Activated T-helper 1 cell treated with anti-CD3 and anti-CD28 coated beads, Interleukin-12 subunit alpha, Interleukin-12 subunit beta, Interleukin-2, Interleukin-4 antibody, amounts not matched to agents 30 ng/mL and 10 ng/mL and 1 ng/mL, durations not matched to agents 14 hours and 24 hours and 36 hours (primary cell): Measurements from ENCODE around the gene SHISA3. TPM values are rescaled to one million over a fixed set of nuclear protein-coding genes. Genes with fewer than 3 reads are reported as not detected.

Source experiments
- DNase-seq: peaks from one replicate; pipeline ENCODE4 v3.0.0; 2021; ENCODE audit warnings: low spot score
- H3K27ac Mint-ChIP-seq: one replicate; pipeline ENCODE4 v1.8.0; 2021; ENCODE audit warnings: mild to moderate bottlenecking, mixed read lengths
- H3K27me3 Mint-ChIP-seq: one replicate; pipeline ENCODE4 v1.8.0; 2022; ENCODE audit warnings: mild to moderate bottlenecking, moderate library complexity, mixed read lengths; ENCODE audit not compliant: insufficient read depth
- H3K36me3 Mint-ChIP-seq: one replicate; pipeline ENCODE4 v1.8.0; 2021; ENCODE audit warnings: low read depth, mixed read lengths
- H3K4me1 Mint-ChIP-seq: one replicate; pipeline ENCODE4 v1.8.0; 2021; ENCODE audit warnings: low read depth, mixed read lengths
- H3K4me3 Mint-ChIP-seq: one replicate; pipeline ENCODE4 v1.8.0; 2021; ENCODE audit warnings: mild to moderate bottlenecking, moderate library complexity, mixed read lengths
- H3K9me3 Mint-ChIP-seq: one replicate; pipeline ENCODE4 v1.8.0; 2021; ENCODE audit warnings: mixed read lengths
- intact Hi-C: fragments of 100-400 bp; cut with micrococcal nuclease; formaldehyde crosslinking; loops from one replicate; pipeline ENCODE4 v1.15.1; 2024
- total RNA-seq: library from RNA; stranded (reverse); gene quantifications from 2 replicates; pipeline ENCODE4 v1.2.3, GENCODE V29; 2022

SHISA3 gene
- total RNA-seq, 1 donor from 2014 or later = not detected

DNA sequence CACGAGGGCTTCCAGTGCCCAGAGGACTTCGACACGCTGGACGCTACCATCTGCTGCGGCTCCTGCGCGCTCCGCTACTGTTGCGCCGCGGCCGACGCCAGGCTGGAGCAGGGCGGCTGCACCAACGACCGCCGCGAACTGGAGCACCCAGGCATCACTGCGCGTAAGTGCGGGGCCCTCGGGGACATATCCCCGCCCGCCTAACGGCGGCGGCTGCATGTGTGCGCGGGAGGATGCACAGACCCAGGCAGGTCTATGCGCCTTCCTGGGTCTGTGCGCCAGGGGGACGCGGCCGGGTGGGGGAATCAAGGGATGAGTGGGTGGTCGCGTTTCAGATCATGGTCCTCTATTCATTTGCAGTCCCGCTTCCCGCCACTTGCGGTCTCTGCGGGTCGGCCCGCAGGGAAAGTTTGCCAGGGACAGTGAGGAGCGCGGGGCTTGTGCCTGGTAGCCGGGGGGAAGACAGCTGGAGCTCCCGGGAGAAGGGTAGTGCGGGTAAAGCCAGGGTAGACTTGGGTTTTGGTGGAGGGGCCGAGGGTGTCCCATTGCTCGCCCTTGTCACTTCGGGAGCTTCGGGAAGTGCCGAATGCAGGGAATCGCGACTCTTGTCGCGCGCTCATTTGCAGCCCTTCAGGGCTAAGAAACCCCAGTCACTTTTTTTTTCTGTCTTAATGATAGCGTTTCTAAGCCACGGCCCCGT lies 1.0 kb downstream of the SHISA3 start:
- no peak for DNase-seq
- no peaks in the 10 kb centered on the region for H3K9me3 Mint-ChIP-seq
- peak overlapping the region; percentile 73 for H3K4me3 Mint-ChIP-seq
- intact Hi-C loops = loop anchor here (5.0 kb wide), 1 partner anchor 521 kb away; no protein-coding TSS in a partner anchor
- peaks cover 17% of the 10 kb centered on the region for H3K4me1 Mint-ChIP-seq
- H3K36me3 Mint-ChIP-seq = no peaks in the 10 kb centered on the region
- peaks cover 57% of the 10 kb centered on the region for H3K27me3 Mint-ChIP-seq
- H3K27ac Mint-ChIP-seq = no peak overlapping the region

DNA sequence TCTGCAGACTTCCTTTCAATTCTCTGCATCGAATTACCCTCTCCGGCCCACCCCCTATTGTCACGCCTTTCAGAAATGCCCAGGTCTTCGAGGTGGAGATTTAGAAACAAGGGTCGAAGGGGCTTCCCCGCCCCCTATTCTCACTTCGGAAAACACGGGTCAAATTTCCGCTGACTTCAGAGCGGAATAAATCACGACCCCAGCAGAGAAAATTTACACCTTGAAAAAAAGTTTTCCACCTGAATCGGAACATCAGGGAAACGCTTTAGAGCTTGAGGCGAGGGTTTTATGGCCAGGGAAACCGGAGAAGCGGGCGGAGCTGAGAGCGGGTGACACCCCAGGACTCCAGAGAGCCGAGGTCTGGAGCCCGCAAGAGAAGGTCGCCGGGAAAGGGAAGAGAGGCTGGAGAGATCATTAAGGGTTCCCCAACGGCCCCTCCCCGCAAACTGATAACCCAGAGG lies 1.6 kb downstream of the SHISA3 start:
- Mint-ChIP-seq H3K27ac (no peak overlapping the region), H3K4me1 (peaks cover 17% of the 10 kb centered on the region), H3K36me3 (no peaks in the 10 kb centered on the region), H3K27me3 (peaks cover 57% of the 10 kb centered on the region), H3K4me3 (peak overlapping the region; percentile 73), H3K9me3 (no peaks in the 10 kb centered on the region)
- intact Hi-C loops = loop anchor here (5.0 kb wide), 1 partner anchor 522 kb away; no protein-coding TSS in a partner anchor
- DNase-seq = no peak

DNA sequence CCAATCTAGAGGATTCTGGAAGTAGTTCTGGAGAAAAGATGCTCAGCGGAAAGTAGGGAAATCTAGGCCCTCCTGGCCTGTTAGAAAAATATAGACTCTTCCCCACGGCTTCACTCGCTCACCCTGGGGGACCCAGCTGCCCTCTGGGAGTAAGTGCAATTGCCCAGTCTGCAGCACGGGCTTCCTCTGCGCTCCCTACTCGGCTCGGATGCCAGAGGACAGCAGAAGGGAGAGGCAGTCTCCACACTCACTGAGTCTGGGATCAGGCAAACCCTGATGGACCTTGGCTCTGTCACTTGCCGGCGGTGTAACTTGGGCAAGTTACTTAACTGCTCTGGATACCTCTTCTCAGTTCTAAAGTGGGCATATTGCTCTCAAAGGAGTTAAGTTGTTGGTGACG lies 2.1 kb downstream of the SHISA3 start:
- no peaks in the 10 kb centered on the region for H3K36me3 Mint-ChIP-seq
- peak overlapping the region; percentile 73 for H3K4me3 Mint-ChIP-seq
- H3K27ac Mint-ChIP-seq = no peak overlapping the region
- no peaks in the 10 kb centered on the region for H3K9me3 Mint-ChIP-seq
- intact Hi-C loops = loop anchor here (5.0 kb wide), 1 partner anchor 522 kb away; no protein-coding TSS in a partner anchor
- peaks cover 17% of the 10 kb centered on the region for H3K4me1 Mint-ChIP-seq
- DNase-seq = no peak
- peaks cover 57% of the 10 kb centered on the region for H3K27me3 Mint-ChIP-seq

DNA sequence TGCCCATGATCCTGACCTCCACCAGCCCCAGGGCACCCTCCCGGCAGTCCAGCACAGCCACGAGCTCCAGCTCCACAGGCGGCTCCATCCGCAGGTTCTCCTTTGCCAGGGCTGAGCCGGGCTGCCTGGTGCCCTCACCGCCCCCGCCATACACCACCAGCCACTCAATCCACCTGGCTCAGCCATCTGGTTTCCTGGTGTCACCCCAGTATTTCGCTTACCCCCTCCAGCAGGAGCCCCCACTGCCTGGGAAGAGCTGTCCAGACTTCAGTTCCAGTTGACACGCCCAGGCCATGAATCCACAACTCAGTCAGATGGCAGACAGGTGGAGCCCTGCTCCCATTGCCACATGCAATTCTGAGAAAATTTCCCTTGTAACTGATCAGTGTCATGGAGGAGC lies 3.9 kb downstream of the SHISA3 start:
- H3K27ac Mint-ChIP-seq = no peak overlapping the region
- H3K36me3 Mint-ChIP-seq = no peaks in the 10 kb centered on the region
- DNase-seq = no peak
- no peaks in the 10 kb centered on the region for H3K9me3 Mint-ChIP-seq
- peaks cover 48% of the 10 kb centered on the region for H3K27me3 Mint-ChIP-seq
- intact Hi-C loops = no loop called here
- no peak overlapping the region for H3K4me3 Mint-ChIP-seq
- peaks cover 17% of the 10 kb centered on the region for H3K4me1 Mint-ChIP-seq

DNA sequence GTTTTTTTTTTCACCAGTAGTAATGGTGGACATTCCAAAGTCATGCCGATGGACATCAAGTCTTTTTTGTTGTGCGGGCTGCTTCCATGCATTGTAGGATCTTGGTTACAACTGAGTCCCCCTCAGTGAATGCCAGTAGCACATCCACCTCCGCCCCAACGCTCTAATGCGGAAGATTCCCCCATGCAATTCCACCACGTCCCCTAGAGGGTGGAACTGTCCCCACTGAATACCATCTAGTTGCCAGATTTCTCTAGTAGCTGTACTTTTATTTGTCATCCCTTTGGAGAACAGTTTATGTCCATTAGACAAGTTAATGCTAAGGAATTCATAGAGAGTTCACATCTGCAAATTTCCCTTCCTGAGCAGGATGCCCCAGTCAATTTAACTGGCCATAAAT lies 6.7 kb downstream of the SHISA3 start:
- H3K4me3 Mint-ChIP-seq = no peak overlapping the region
- no peak overlapping the region for H3K27ac Mint-ChIP-seq
- no peaks in the 10 kb centered on the region for H3K9me3 Mint-ChIP-seq
- no peak for DNase-seq
- H3K36me3 Mint-ChIP-seq = no peaks in the 10 kb centered on the region
- no peaks in the 10 kb centered on the region for H3K4me1 Mint-ChIP-seq
- intact Hi-C loops = no loop called here
- H3K27me3 Mint-ChIP-seq = peaks cover 27% of the 10 kb centered on the region

DNA sequence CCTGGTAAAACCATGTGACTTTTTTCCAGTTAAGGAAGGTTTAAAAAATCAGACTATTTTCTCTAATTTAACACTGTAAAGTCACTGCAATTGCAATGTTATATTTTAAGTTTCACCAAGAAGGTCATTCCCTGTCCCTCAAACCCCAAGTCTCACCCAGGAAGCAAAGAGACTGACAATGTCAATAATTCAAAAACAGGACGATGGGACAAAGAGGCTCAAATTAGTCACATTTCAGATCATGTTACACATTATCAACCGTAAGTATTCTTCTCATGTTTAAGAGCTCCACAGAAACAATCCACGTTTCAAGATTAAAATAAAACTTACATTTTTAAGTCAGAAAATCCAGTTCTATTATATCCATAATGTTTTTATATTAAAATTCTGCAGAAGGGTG lies 13.2 kb downstream of the SHISA3 start:
- no peak overlapping the region for H3K27ac Mint-ChIP-seq

DNA sequence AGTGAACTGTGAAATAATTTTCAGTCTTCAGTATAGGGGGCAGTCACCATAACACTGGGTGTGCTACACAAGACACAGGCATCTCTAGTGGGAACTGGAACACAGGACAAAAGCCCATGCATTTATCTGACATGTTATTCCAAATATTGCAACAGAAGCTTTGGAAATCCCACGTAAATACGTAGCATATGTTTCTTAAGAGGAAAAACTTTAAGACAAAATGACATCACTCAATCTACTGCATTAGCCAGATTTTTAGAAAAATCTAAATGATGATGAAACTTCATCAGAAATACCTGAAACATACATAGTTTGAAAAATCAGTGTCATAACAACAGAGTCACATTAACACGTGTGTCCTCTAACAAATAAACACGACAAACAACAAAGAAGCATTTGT lies 14.5 kb downstream of the SHISA3 start:
- H3K36me3 Mint-ChIP-seq = peaks cover 2% of the 10 kb centered on the region
- intact Hi-C loops = no loop called here
- DNase-seq = no peak
- H3K9me3 Mint-ChIP-seq = no peaks in the 10 kb centered on the region
- no peaks in the 10 kb centered on the region for H3K4me1 Mint-ChIP-seq
- no peak overlapping the region for H3K4me3 Mint-ChIP-seq
- no peaks in the 10 kb centered on the region for H3K27me3 Mint-ChIP-seq
- H3K27ac Mint-ChIP-seq = no peak overlapping the region

More for the DNA sequence above, 13.2 kb downstream of the SHISA3 start:
- DNase-seq = no peak
- Mint-ChIP-seq H3K4me3 (no peak overlapping the region), H3K36me3 (peaks cover 2% of the 10 kb centered on the region), H3K4me1 (no peaks in the 10 kb centered on the region), H3K27me3 (no peaks in the 10 kb centered on the region), H3K9me3 (no peaks in the 10 kb centered on the region)
- intact Hi-C loops = no loop called here

DNA sequence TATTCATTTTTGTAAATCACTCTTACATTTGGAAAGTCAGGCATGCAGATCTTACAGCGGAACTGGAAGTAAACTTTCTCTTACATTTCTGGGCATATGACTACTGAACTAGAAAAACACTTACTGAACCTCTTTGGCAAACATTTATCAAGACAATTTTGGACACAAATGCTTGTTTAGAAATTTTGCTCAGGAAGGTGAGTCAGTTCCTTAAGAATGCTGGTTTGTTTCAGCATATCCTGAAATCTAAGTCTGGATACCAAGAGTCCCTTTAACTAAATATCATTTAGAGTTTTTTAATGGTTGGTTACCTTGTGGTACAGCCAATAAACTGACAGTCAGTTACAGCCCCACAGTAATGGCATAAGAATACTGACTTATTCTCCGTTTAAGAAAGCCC lies 15.0 kb downstream of the SHISA3 start:
- H3K4me3 Mint-ChIP-seq = no peak overlapping the region
- H3K36me3 Mint-ChIP-seq = peaks cover 2% of the 10 kb centered on the region

DNA sequence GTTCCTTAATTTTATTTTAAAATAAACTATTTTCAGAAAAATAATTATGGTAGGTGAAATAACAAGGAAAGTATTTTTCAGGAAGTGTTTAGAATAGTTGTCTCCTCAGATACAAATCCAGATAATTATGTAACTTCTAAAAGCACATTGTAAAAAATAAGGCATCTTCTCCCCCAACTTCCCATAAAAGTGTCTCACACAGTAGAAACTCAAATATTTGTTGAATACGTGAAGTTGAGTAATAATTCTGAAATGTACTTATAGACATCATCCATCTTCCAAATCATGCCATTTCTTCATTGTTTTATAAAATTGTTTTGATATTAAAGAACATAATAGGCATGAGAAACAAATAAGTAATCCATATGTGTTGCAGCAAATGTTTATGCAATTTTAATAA lies 18.0 kb downstream of the SHISA3 start:
- H3K4me1 Mint-ChIP-seq = no peaks in the 10 kb centered on the region
- intact Hi-C loops = no loop called here
- no peaks in the 10 kb centered on the region for H3K27me3 Mint-ChIP-seq
- no peak for DNase-seq
- H3K27ac Mint-ChIP-seq = no peak overlapping the region
- peaks cover 2% of the 10 kb centered on the region for H3K36me3 Mint-ChIP-seq
- no peak overlapping the region for H3K4me3 Mint-ChIP-seq
- H3K9me3 Mint-ChIP-seq = no peaks in the 10 kb centered on the region

More for the DNA sequence above, 15.0 kb downstream of the SHISA3 start:
- Mint-ChIP-seq H3K27me3 (no peaks in the 10 kb centered on the region), H3K27ac (no peak overlapping the region), H3K9me3 (no peaks in the 10 kb centered on the region), H3K4me1 (no peaks in the 10 kb centered on the region)
- DNase-seq = no peak
- intact Hi-C loops = no loop called here

DNA sequence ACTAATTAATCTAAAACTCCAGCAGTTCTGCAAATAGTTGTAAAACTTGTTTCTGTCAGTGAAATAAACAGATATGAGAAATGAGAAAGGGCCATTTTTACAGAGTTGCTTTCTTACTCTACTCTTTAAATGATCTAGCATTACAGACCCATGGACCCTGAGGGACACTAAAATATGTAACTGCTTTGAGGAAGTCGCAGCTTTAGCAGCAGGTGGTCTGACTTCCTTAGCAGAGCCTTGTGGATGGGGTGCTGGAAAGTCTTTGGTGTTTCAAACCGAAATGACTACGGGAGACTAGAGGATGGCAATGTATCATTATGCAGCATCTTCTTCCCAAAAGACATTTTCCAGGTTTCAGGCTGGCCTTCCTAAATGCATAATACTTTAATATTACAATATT lies 18.7 kb downstream of the SHISA3 start:
- no peak overlapping the region for H3K27ac Mint-ChIP-seq
- no peak overlapping the region for H3K4me3 Mint-ChIP-seq
- H3K36me3 Mint-ChIP-seq = peaks cover 3% of the 10 kb centered on the region
- intact Hi-C loops = no loop called here
- no peaks in the 10 kb centered on the region for H3K4me1 Mint-ChIP-seq
- no peaks in the 10 kb centered on the region for H3K27me3 Mint-ChIP-seq
- no peaks in the 10 kb centered on the region for H3K9me3 Mint-ChIP-seq
- no peak for DNase-seq

DNA sequence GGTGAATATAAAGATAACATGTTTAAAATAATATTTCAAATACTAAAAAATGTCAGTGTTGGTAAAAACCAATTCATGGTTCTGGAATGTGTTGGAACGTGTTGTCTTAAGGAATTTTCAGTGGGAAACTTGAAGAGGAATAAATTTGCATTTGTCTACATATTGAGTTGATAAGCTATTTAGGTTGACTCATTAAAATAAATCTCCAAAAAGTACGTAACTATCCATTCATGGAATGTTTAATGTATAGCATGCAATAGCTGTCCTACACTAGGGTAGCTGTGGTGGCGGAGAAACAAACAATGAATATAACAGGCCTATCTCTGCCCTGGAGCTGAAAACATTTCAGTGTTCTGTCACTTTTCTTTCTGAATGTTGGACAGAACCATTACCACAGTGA lies 20.3 kb downstream of the SHISA3 start:
- no peak for DNase-seq
- Mint-ChIP-seq H3K4me3 (no peak overlapping the region), H3K27ac (no peak overlapping the region), H3K4me1 (no peaks in the 10 kb centered on the region), H3K27me3 (no peaks in the 10 kb centered on the region), H3K9me3 (no peaks in the 10 kb centered on the region), H3K36me3 (peaks cover 9% of the 10 kb centered on the region)
- intact Hi-C loops = no loop called here

DNA sequence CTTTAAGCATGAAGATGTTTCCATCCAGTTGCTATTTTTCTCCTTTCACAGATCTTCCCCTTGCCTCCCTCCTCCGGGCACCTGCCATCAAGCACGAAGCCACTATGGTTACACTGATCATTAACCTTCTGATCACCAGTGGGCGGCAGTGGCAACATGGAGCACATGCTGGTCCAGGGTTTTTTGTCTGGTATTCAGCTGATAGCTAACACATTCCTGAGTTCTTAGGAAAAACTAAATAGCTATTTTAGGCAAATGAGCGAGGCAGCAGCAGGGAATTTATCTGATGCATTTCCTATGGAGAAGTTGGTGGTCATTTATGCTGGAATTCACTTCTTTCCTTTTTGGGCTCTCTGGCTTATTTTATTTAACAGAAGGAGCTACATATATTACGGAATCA lies 22.9 kb downstream of the SHISA3 start:
- no peaks in the 10 kb centered on the region for H3K4me1 Mint-ChIP-seq
- no peaks in the 10 kb centered on the region for H3K9me3 Mint-ChIP-seq
- H3K4me3 Mint-ChIP-seq = no peak overlapping the region
- peaks cover 9% of the 10 kb centered on the region for H3K36me3 Mint-ChIP-seq
- no peak overlapping the region for H3K27ac Mint-ChIP-seq
- no peaks in the 10 kb centered on the region for H3K27me3 Mint-ChIP-seq
- intact Hi-C loops = no loop called here
- no peak for DNase-seq

DNA sequence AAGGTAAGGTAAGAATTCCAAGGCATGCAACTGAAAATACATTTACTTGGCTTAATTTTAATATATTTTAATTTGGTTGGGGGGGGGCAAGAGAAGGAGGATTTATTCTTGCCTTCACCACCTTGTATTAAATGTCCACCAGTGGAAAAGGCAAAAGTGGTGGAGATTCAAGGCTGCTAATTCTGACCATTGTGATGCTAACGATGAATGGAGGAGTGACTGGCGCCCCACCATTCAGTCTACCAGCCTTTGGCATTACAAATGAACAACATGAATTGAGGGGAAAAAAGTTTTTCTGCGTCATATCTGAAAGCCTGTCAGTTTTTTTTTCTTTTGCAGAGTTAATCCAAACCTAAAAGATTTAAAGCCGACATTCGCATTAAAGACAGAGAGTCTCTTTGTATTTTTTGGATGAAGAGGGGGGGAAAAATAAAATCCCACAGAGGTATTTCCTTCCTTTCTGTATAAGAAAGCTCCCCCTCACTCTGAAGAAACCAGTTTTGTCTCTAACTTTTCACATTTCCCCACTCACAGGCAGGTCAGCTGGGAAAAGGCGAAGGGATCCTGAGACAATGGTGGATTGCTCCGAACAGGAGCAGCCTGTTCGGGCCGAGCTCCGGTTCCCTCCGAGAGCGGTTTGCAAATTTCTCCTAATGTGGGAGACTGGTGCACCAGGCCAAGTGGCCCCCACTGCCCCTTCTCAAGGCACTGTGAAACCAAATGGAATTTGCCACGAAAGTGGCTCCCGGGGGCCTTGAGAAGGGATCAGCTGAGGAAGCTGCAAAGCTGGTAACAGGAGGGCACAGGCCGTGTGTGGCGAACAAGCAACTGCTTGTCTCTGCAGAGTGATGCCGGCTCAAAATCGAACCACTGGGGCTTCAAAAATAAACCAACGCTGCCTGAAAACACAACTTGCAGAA lies 28.1 kb downstream of the SHISA3 start:
- Mint-ChIP-seq H3K27me3 (no peaks in the 10 kb centered on the region), H3K9me3 (no peaks in the 10 kb centered on the region), H3K4me3 (no peak overlapping the region), H3K36me3 (peaks cover 7% of the 10 kb centered on the region), H3K27ac (no peak overlapping the region), H3K4me1 (no peaks in the 10 kb centered on the region)
- intact Hi-C loops = no loop called here
- no peak for DNase-seq
